Transverse colon (tissue), 3 donors: ENCODE data around the gene NR1H2.

Experiments
- POLR2A ChIP-seq: fragments of 450-650 bp; IDR thresholded peaks from one replicate; pipeline ENCODE4 v1.6.1; 2016; ENCODE audit warnings: antibody characterized with exemption, mild to moderate bottlenecking, moderate library complexity
- TF ChIP-seq, protein P1 (sequence below), 5 experiments: fragments of 200-600 bp in 3 of 5; fragments of 450-650 bp in 2 of 5; sonication (generic) in 3 of 5; IDR thresholded peaks; 1 replicate in 2 of 5; 2 replicates in 3 of 5; pipeline ENCODE4 v1.5.1; 2016 to 2017; ENCODE audit warnings: antibody characterized with exemption in 5 of 5, inconsistent platforms in 3 of 5, mild to moderate bottlenecking in 2 of 5, moderate library complexity in 1 of 5

DNA sequence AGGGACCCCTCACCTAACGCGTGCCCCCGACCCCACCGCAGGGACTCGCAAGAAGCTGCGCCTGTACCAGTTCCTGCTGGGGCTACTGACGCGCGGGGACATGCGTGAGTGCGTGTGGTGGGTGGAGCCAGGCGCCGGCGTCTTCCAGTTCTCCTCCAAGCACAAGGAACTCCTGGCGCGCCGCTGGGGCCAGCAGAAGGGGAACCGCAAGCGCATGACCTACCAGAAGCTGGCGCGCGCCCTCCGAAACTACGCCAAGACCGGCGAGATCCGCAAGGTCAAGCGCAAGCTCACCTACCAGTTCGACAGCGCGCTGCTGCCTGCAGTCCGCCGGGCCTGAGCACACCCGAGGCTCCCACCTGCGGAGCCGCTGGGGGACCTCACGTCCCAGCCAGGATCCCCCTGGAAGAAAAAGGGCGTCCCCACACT lies 51.8 kb downstream of the NR1H2 start:
- no peak for TF ChIP-seq POLR2A
- TF ChIP-seq, protein P1, sequence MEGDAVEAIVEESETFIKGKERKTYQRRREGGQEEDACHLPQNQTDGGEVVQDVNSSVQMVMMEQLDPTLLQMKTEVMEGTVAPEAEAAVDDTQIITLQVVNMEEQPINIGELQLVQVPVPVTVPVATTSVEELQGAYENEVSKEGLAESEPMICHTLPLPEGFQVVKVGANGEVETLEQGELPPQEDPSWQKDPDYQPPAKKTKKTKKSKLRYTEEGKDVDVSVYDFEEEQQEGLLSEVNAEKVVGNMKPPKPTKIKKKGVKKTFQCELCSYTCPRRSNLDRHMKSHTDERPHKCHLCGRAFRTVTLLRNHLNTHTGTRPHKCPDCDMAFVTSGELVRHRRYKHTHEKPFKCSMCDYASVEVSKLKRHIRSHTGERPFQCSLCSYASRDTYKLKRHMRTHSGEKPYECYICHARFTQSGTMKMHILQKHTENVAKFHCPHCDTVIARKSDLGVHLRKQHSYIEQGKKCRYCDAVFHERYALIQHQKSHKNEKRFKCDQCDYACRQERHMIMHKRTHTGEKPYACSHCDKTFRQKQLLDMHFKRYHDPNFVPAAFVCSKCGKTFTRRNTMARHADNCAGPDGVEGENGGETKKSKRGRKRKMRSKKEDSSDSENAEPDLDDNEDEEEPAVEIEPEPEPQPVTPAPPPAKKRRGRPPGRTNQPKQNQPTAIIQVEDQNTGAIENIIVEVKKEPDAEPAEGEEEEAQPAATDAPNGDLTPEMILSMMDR (IDR thresholded peaks at IDR 0.05): no peak
